NCI-H2196 treated with DMSO at 0.1 percent for 48 hours (cell line): ENCODE data around the gene OR52E8.

ENCODE experiments used
- DNase-seq: peaks from one replicate; lab custom pipeline; 2025; ENCODE audit not compliant: unreplicated experiment; lab: John Stamatoyannopoulos, UW

OR52E8 gene

GRCh38 chr11:5857590-5857989, at the start of gene OR52E8:
OR52E8 (minus strand) TSS chr11:5857690; CDS start chr11:5857690, 0 bp downstream.
- no peak for DNase-seq

- no peak for DNase-seq
Measured at GRCh38 chr11:5899534-5899933, 42.0 kb upstream of the OR52E8 start.

GRCh38 chr11:5892908-5893307, 35.4 kb upstream of the OR52E8 start, which contains the start of gene OR52E5:
OR52E5 (plus strand) TSS chr11:5893208; CDS start chr11:5900777, 7,569 bp downstream.
- no peak for DNase-seq

- no peak for DNase-seq
Measured at GRCh38 chr11:5891216-5891800, 33.8 kb upstream of the OR52E8 start.

- DNase-seq: no peak
Measured at GRCh38 chr11:5887661-5888060, 30.2 kb upstream of the OR52E8 start.

- no peak for DNase-seq
Measured at GRCh38 chr11:5887172-5887571, 29.7 kb upstream of the OR52E8 start.

- DNase-seq: no peak
Measured at GRCh38 chr11:5881756-5882155, 24.3 kb upstream of the OR52E8 start.

GRCh38 chr11:5880329-5880728, 22.8 kb upstream of the OR52E8 start, which contains the start of gene OR52E4:
OR52E4 (plus strand) TSS chr11:5880629; CDS start chr11:5884293, 3,664 bp downstream.
- DNase-seq: no peak

GRCh38 chr11:5878564-5878963, 21.1 kb upstream of the OR52E8 start:
- DNase-seq: no peak

GRCh38 chr11:5865826-5866225, 8.3 kb upstream of the OR52E8 start:
- DNase-seq: no peak

GRCh38 chr11:5851002-5851401, 6.5 kb downstream of the OR52E8 start:
- DNase-seq: no peak

- no peak for DNase-seq
Measured at GRCh38 chr11:5847711-5848110, 9.8 kb downstream of the OR52E8 start.

- DNase-seq: no peak
Measured at GRCh38 chr11:5846701-5847100, 10.8 kb downstream of the OR52E8 start.

- DNase-seq: no peak
Measured at GRCh38 chr11:5841797-5842196, 15.7 kb downstream of the OR52E8 start, which contains the start of gene OR52E6. OR52E6 (minus strand) TSS chr11:5841897; CDS start chr11:5841897, 0 bp downstream.

- no peak for DNase-seq
Measured at GRCh38 chr11:5837695-5838094, 19.8 kb downstream of the OR52E8 start.

GRCh38 chr11:5833446-5833845, 24.0 kb downstream of the OR52E8 start:
- DNase-seq: no peak

- DNase-seq: no peak
Measured at GRCh38 chr11:5831196-5831829, 26.2 kb downstream of the OR52E8 start.

- DNase-seq: no peak
Measured at GRCh38 chr11:5818245-5818886, 39.1 kb downstream of the OR52E8 start.

- DNase-seq: no peak
Measured at GRCh38 chr11:5815534-5815933, 42.0 kb downstream of the OR52E8 start.

GRCh38 chr11:5809905-5810795, 47.3 kb downstream of the OR52E8 start:
- DNase-seq: no peak

- DNase-seq: no peak
Measured at GRCh38 chr11:5809122-5809519, 48.4 kb downstream of the OR52E8 start.
